Measurements from ENCODE around the gene PTPRG. TPM values are rescaled to one million over a fixed set of nuclear protein-coding genes. Genes with fewer than 3 reads are reported as not detected.

PTPRG gene
- total and polyA plus RNA-seq, 12 donors: 6.3 to 119 (median 72.2) TPM

DNA sequence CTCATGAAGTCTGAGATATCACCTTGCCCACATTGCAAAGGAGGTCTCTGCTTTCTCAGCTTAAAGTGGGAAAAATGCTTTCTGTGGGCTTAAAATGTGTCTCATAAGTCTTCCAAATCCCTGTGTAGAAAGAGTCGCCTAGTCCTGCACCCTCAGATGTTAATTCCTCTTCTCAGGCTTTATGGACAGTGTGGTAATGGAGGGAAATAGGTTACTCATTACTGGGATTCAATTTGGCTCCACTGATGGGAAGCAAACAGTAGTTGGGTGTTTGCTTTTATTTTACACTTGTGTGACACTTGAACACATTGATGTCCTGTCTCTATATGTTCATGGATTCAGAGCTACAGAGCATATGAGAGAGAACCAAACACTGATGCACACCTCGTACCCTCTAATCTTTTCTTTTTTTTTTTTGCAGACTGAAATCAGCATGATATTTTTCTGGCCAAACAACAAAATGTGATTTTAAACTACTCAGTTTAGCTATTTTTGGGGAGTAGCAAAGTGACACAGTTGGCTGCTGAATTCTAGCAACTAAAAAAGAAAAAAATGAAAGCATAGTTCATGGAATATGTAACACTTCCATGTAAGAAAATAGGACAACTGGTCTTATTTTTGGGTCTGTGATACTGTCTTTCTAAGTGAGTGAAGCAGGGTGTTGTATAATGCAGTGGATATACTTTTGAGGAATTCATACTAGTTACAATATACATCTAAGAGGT lies 8.6 kb downstream of the PTPRG start:
- intact Hi-C loops (cut with DNase I): loop anchor here (10.0 kb wide), 4 partner anchors 65 to 615 kb away; no protein-coding TSS in a partner anchor
- WGBS, 4 donors: 69 to 80% (median 76%) methylated on average over 2 of the region's 2 CpGs
- Histone ChIP-seq H3K27me3 (no peaks in the 10 kb centered on the region), H3K4me1 (replicated peaks in 1 of 2) (peaks cover 0 to 24% of the 10 kb centered on the region in 2 donors), H3K27ac (no peak overlapping the region), H3K4me3 (no peak overlapping the region), H3K9me3 (replicated peaks in 1 of 3) (no peaks in the 10 kb centered on the region), H3K36me3 (replicated peaks in 1 of 2) (no peaks in the 10 kb centered on the region)
- no peak for DNase-seq
- no peak for TF ChIP-seq POLR2A (IDR thresholded peaks at IDR 0.05)
- TF ChIP-seq, protein P1, sequence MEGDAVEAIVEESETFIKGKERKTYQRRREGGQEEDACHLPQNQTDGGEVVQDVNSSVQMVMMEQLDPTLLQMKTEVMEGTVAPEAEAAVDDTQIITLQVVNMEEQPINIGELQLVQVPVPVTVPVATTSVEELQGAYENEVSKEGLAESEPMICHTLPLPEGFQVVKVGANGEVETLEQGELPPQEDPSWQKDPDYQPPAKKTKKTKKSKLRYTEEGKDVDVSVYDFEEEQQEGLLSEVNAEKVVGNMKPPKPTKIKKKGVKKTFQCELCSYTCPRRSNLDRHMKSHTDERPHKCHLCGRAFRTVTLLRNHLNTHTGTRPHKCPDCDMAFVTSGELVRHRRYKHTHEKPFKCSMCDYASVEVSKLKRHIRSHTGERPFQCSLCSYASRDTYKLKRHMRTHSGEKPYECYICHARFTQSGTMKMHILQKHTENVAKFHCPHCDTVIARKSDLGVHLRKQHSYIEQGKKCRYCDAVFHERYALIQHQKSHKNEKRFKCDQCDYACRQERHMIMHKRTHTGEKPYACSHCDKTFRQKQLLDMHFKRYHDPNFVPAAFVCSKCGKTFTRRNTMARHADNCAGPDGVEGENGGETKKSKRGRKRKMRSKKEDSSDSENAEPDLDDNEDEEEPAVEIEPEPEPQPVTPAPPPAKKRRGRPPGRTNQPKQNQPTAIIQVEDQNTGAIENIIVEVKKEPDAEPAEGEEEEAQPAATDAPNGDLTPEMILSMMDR (IDR thresholded peaks at IDR 0.05): no peak

DNA sequence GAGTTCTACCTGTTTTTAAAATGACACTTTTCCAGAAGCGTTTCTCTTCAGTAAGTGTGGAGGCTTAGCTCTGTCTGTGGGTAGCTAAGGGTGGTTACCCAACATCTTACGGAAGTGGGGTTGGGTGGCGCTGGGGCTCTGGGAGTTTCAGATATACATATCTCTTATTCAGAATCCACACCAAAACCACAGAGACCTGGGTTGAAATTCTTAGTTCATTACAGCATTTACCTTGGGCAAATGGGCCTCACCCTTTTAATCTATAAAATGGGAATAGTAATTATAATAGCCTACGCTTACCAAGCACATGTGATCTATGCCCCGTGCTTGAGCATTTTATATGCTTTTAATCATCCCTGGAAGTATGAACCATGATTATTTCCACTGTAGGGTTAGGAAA lies 9.4 kb downstream of the PTPRG start:
- H3K9me3 ChIP-seq (replicated peaks in 1 of 3): no peaks in the 10 kb centered on the region
- H3K4me1 ChIP-seq (replicated peaks in 1 of 2): peaks cover 0 to 16% of the 10 kb centered on the region in 2 donors
- H3K27ac ChIP-seq: no peak overlapping the region
- H3K27me3 ChIP-seq: no peaks in the 10 kb centered on the region
- TF ChIP-seq, protein P1 (IDR thresholded peaks at IDR 0.05): no peak
- no peak for TF ChIP-seq POLR2A (IDR thresholded peaks at IDR 0.05)
- H3K4me3 ChIP-seq: no peak overlapping the region
- WGBS, 4 donors: 93 to 96% (median 94%) methylated on average over 5 of the region's 5 CpGs
- intact Hi-C loops (cut with DNase I): no loop called here
- no peaks in the 10 kb centered on the region for H3K36me3 ChIP-seq (replicated peaks in 1 of 2)
- no peak for DNase-seq

DNA sequence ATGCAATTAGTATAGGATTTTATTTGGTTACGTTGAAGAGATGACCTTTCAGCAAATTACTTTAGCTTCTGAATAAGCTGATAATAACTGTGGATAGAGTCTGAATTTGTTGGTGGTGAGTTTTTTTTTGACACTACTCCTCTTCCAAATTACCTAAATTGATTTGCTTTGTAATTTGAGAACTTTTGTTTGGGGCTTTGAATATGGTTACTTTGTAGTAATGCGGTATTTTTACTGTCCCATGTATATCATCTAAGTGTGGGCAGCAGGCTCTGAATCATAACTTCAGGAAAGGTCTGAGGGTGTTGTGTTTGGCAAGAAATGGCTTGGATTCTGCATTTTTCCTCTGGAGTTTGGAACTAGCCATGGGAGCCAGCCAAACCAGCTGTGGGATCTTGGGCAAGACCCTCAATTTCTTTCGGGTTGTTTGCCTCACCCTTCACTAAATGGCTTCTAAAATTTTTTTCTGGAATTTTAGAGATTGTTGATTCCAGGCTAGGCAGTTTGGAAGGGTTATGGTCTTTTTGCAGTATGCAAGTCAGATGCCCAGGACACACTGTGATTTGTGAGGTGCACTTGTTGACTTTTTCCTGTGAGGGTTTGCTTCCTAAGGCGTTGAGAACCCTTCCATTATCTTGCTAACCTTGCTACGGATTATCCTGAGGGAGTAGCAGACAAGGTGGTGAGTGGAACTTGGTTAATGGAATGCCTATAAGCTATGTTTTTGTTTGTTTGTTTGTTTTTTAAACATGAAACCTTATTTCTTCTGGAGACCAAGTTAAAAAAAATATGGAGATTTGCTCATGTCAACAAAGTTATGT lies 10.4 kb downstream of the PTPRG start:
- intact Hi-C loops (cut with DNase I): no loop called here
- 80 to 87% (median 83%) methylated on average over 5 of the region's 5 CpGs for WGBS, 4 donors
- Histone ChIP-seq H3K9me3 (replicated peaks in 1 of 3) (no peaks in the 10 kb centered on the region), H3K36me3 (replicated peaks in 1 of 2) (no peaks in the 10 kb centered on the region), H3K4me3 (no peak overlapping the region), H3K4me1 (replicated peaks in 1 of 2) (peaks cover 0 to 16% of the 10 kb centered on the region in 2 donors), H3K27me3 (no peaks in the 10 kb centered on the region), H3K27ac (no peak overlapping the region)
- peak in 2 of 7 donors; percentile 7 to 22 for DNase-seq
- TF ChIP-seq, protein P1 (IDR thresholded peaks at IDR 0.05): no peak
- TF ChIP-seq POLR2A (IDR thresholded peaks at IDR 0.05): no peak

DNA sequence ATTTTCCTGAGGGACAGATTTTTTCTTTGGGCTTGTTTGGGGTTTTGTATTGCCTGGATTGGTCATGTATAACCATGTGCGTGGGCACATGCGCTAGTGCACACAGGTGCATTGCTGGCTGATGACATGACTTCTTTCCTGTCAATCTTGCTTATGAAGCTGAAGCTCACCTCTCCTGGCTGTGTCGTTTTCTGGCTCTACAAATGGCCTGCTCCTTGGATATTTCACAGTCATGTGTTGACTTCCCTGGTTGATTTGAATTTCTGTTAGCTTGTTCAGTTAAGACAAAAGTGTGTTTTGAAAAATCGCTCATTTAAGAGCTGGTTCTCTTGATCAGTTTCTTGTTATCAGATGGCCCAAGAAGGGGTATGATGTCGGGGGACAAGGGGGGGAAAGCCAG lies 11.5 kb downstream of the PTPRG start:
- Histone ChIP-seq H3K27ac (no peak overlapping the region), H3K27me3 (no peaks in the 10 kb centered on the region), H3K36me3 (replicated peaks in 1 of 2) (no peaks in the 10 kb centered on the region), H3K4me1 (replicated peaks in 1 of 2) (peaks cover 0 to 16% of the 10 kb centered on the region in 2 donors), H3K9me3 (replicated peaks in 1 of 3) (no peaks in the 10 kb centered on the region), H3K4me3 (no peak overlapping the region)
- intact Hi-C loops (cut with DNase I): no loop called here
- no peak for DNase-seq
- WGBS, 4 donors: 82 to 96% (median 90%) methylated on average over 5 of the region's 5 CpGs
- no peak for TF ChIP-seq POLR2A (IDR thresholded peaks at IDR 0.05)
- TF ChIP-seq, protein P1 (IDR thresholded peaks at IDR 0.05): no peak

Measured in adrenal gland (tissue), 12 donors.